ENCODE measurements around the gene MICB. TPM values are rescaled to one million over a fixed set of nuclear protein-coding genes. Genes with fewer than 3 reads are reported as not detected.
A peak's percentile ranks its signal among the peaks of the same experiment; 100 is the strongest.

Gene MICB
- total and polyA plus RNA-seq, 9 of the 15 experiments (the other 6 are each of a cell fraction or from before 2014, with no cell fraction given): 13.3 to 34.5 (median 19.8) TPM

DNA sequence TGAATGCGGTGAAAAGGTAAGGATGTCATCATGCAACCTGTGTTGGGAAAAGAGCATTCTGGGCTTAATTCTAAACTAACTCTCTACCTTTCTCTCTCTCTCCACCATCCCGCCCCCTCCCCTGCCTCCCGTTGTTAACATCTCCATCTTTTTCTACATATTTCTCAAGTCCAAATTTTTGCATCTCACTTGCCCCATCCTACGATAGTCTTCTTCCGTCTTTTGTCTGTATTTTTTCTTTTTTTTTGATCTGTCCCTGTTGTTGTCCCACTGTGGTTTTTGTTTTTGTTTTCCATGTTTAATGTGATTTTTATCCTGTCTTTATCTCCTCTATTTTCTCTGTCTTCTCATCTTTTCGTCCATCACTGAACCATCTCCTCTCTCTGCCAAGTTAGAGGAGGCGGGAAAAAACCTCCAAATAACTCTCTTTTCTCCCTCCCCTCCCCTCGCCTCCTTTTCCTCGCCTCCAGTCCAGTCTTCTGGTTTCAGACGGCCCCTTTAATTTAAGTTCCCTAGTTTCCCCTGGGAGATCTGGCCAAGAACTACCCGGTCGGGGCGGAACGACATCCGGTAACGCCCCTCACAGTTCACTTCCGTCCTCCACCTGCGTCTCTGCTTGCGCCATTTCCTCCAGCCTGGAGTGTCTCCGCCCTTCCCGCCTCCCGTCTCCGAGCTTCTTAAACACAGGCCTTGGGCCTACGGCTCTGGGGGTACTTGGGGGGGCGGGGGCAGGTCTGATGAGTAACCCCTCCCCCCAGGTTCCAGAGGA lies 49.2 kb downstream of the MICB start, which contains the start of gene NFKBIL1 (continued):
- TF ChIP-seq POU5F1 (IDR thresholded peaks at IDR 0.05; ENCODE audit: borderline replicate concordance, low read depth, low read length, partially characterized antibody) (peak; percentile 66), ZNF184 (CRISPR knock-in tag; IDR thresholded peaks at IDR 0.05) (no peak), NCOR1 (IDR thresholded peaks at IDR 0.05) (no peak; the same call in 1 of the 2 replicates), TAF9B (IDR thresholded peaks at IDR 0.05; ENCODE audit: partially characterized antibody) (peak; percentile 87), CLOCK (CRISPR knock-in tag; IDR thresholded peaks at IDR 0.05; ENCODE audit: borderline replicate concordance) (no peak), TFE3 (CRISPR knock-in tag; IDR thresholded peaks at IDR 0.05) (no peak), MAFF (IDR thresholded peaks at IDR 0.05; ENCODE audit: low read length) (peak; percentile 1; the same call in 1 of the 2 replicates), NFIC (IDR thresholded peaks at IDR 0.05) (peak; percentile 74), MED1 (CRISPR knock-in tag; IDR thresholded peaks at IDR 0.05; ENCODE audit: borderline replicate concordance) (no peak), KLF13 (tag; IDR thresholded peaks at IDR 0.05; ENCODE audit: borderline replicate concordance, low read depth) (peak; percentile 85), ZFP91 (CRISPR knock-in tag; IDR thresholded peaks at IDR 0.05) (peak; percentile 89), RBM34 (IDR thresholded peaks at IDR 0.05; ENCODE audit: borderline replicate concordance, insufficient read depth, low read length) (no peak), MYBL2 (IDR thresholded peaks at IDR 0.05; ENCODE audit: low read depth) (no peak; the same call in 1 of the 2 replicates), MYBL2 (CRISPR knock-in tag; IDR thresholded peaks at IDR 0.05; ENCODE audit: borderline replicate concordance) (no peak), POLR2AphosphoS5 (IDR thresholded peaks at IDR 0.05; ENCODE audit: control insufficient read depth, insufficient read depth, low read depth, low read length) (peak; percentile 92), SIX5 (IDR thresholded peaks at IDR 0.05; ENCODE audit: borderline replicate concordance in 1 of 2, insufficient read depth in 1 of 2, low read depth in 1 of 2, low read length in 2 of 2) (peak; percentile 98), PHB2 (IDR thresholded peaks at IDR 0.05; ENCODE audit: low read depth) (peak; percentile 86), BRCA1 (IDR thresholded peaks at IDR 0.05) (no peak), BRCA1 (CRISPR knock-in tag; IDR thresholded peaks at IDR 0.05) (no peak)
- TF ChIP-seq, protein P1, sequence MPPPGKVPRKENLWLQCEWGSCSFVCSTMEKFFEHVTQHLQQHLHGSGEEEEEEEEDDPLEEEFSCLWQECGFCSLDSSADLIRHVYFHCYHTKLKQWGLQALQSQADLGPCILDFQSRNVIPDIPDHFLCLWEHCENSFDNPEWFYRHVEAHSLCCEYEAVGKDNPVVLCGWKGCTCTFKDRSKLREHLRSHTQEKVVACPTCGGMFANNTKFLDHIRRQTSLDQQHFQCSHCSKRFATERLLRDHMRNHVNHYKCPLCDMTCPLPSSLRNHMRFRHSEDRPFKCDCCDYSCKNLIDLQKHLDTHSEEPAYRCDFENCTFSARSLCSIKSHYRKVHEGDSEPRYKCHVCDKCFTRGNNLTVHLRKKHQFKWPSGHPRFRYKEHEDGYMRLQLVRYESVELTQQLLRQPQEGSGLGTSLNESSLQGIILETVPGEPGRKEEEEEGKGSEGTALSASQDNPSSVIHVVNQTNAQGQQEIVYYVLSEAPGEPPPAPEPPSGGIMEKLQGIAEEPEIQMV (tag; conservative IDR thresholded peaks at IDR 0.05; ENCODE audit: low read depth): peak; percentile 65

Data from K562 (cell line).